Measurements from ENCODE around the gene ANKRD36B.
A peak's percentile ranks its signal among the peaks of the same experiment; 100 is the strongest.
"Not testable (repeated sequence)": the region's sequence is repeated elsewhere in the genome, so short reads cannot be mapped to it uniquely, and the experiment has no call there.

The ANKRD36B gene

GRCh38 chr2:97589598-97590510 is at the start of gene ANKRD36B:
Gene ANKRD36B (minus strand): TSS chr2:97589877. CDS start chr2:97589685, 192 bp downstream.
- peak; percentile 40 for DNase-seq (ENCODE audit: low read depth)

GRCh38 chr2:97626049-97626430 is 36.4 kb upstream of the ANKRD36B start:
- not testable (repeated sequence) for DNase-seq (ENCODE audit: low read depth)

- not testable (repeated sequence) for DNase-seq (ENCODE audit: low read depth)
Observed at GRCh38 chr2:97625354-97626048, 35.8 kb upstream of the ANKRD36B start.

GRCh38 chr2:97622976-97623375 is 33.3 kb upstream of the ANKRD36B start:
- DNase-seq (ENCODE audit: low read depth): not testable (repeated sequence)

GRCh38 chr2:97620492-97620891 is 30.8 kb upstream of the ANKRD36B start:
- not testable (repeated sequence) for DNase-seq (ENCODE audit: low read depth)

GRCh38 chr2:97618939-97619827 is 29.5 kb upstream of the ANKRD36B start:
- DNase-seq (ENCODE audit: low read depth): not testable (repeated sequence)

GRCh38 chr2:97617911-97618310 is 28.2 kb upstream of the ANKRD36B start:
- no peak for DNase-seq (ENCODE audit: low read depth)

- not testable (repeated sequence) for DNase-seq (ENCODE audit: low read depth)
Observed at GRCh38 chr2:97615746-97616145, 26.1 kb upstream of the ANKRD36B start.

GRCh38 chr2:97611895-97612294 is 22.2 kb upstream of the ANKRD36B start:
- DNase-seq (ENCODE audit: low read depth): not testable (repeated sequence)

- not testable (repeated sequence) for DNase-seq (ENCODE audit: low read depth)
Observed at GRCh38 chr2:97608745-97609144, 19.1 kb upstream of the ANKRD36B start.

- not testable (repeated sequence) for DNase-seq (ENCODE audit: low read depth)
Observed at GRCh38 chr2:97605524-97606339, 16.1 kb upstream of the ANKRD36B start.

- DNase-seq (ENCODE audit: low read depth): not testable (repeated sequence)
Observed at GRCh38 chr2:97605109-97605508, 15.4 kb upstream of the ANKRD36B start.

GRCh38 chr2:97601537-97601936 is 11.9 kb upstream of the ANKRD36B start:
- not testable (repeated sequence) for DNase-seq (ENCODE audit: low read depth)

GRCh38 chr2:97596180-97596579 is 6.5 kb upstream of the ANKRD36B start:
- DNase-seq (ENCODE audit: low read depth): not testable (repeated sequence)

- DNase-seq (ENCODE audit: low read depth): not testable (repeated sequence)
Observed at GRCh38 chr2:97593520-97593919, 3.8 kb upstream of the ANKRD36B start.

GRCh38 chr2:97590515-97591394 is 1.1 kb upstream of the ANKRD36B start:
- peak; percentile 39 for DNase-seq (ENCODE audit: low read depth)

- not testable (repeated sequence) for DNase-seq (ENCODE audit: low read depth)
Observed at GRCh38 chr2:97589257-97589597, 450 bp downstream of the ANKRD36B start.

GRCh38 chr2:97565674-97566073 is 24.0 kb downstream of the ANKRD36B start:
- not testable (repeated sequence) for DNase-seq (ENCODE audit: low read depth)

GRCh38 chr2:97552406-97552805 is 37.3 kb downstream of the ANKRD36B start:
- not testable (repeated sequence) for DNase-seq (ENCODE audit: low read depth)

- not testable (repeated sequence) for DNase-seq (ENCODE audit: low read depth)
Observed at GRCh38 chr2:97550498-97550897, 39.2 kb downstream of the ANKRD36B start.
